DND-41 (cell line): ENCODE data around the gene MRPL34.

ENCODE experiments used
- ATAC-seq: fragments of 200-7000 bp; cut with Tn5 transposase; 3 replicates; pipeline ENCODE4 v1.9.1; 2021; ENCODE audit warnings: low read depth; ENCODE audit not compliant: insufficient read depth
- DNase-seq: peaks from one replicate; pipeline ENCODE4 v3.0.0-alpha.2; 2020
- H2AFZ ChIP-seq: 2 replicates; pipeline ENCODE4 v1.6.0; 2012; ENCODE audit warnings: low read depth, low read length
- H3K27ac ChIP-seq: 2 replicates; pipeline ENCODE4 v1.5.1; 2012; ENCODE audit warnings: low read length, inconsistent platforms
- H3K27me3 ChIP-seq: fragments of 200-600 bp; sonication (generic); 2 replicates; pipeline ENCODE4 v1.6.0; 2012; ENCODE audit warnings: low read length, mild to moderate bottlenecking, inconsistent platforms; ENCODE audit not compliant: insufficient read depth, poor library complexity
- H3K36me3 ChIP-seq: 2 replicates; pipeline ENCODE4 v1.5.1; 2012; ENCODE audit warnings: low read length, inconsistent platforms; ENCODE audit not compliant: insufficient read depth
- H3K4me1 ChIP-seq: 2 replicates; pipeline ENCODE4 v1.5.1; 2012; ENCODE audit warnings: mild to moderate bottlenecking, low read length; ENCODE audit not compliant: insufficient read depth
- H3K4me2 ChIP-seq: 2 replicates; pipeline ENCODE4 v1.6.0; 2012; ENCODE audit warnings: mild to moderate bottlenecking, moderate library complexity, low read length, inconsistent platforms; ENCODE audit not compliant: insufficient read depth
- H3K4me3 ChIP-seq, 2 experiments: fragments of 200-600 bp in 1 of 2; shearing (Covaris generic) in 1 of 2; 2 replicates each; pipeline ENCODE4 v1.5.1; 2012 to 2016; ENCODE audit warnings: inconsistent platforms in 2 of 2, low read length in 2 of 2, mild to moderate bottlenecking in 2 of 2, low read depth in 1 of 2, moderate library complexity in 1 of 2
- H3K79me2 ChIP-seq: 2 replicates; pipeline ENCODE4 v1.6.0; 2012; ENCODE audit warnings: low read length, inconsistent platforms; ENCODE audit not compliant: insufficient read depth
- H3K9ac ChIP-seq: 2 replicates; pipeline ENCODE4 v1.6.0; 2012; ENCODE audit warnings: low read depth, mild to moderate bottlenecking, inconsistent platforms, low read length, moderate library complexity
- H3K9me3 ChIP-seq: 2 replicates; pipeline ENCODE4 v1.5.1; 2012; ENCODE audit warnings: low read length, moderate library complexity, mild to moderate bottlenecking, inconsistent platforms; ENCODE audit not compliant: insufficient read depth, severe bottlenecking
- H4K20me1 ChIP-seq: 2 replicates; pipeline ENCODE4 v1.6.0; 2012; ENCODE audit warnings: low read length; ENCODE audit not compliant: insufficient read depth
- CTCF ChIP-seq: IDR thresholded peaks from 2 replicates; pipeline ENCODE4 v1.5.1; 2012; ENCODE audit warnings: borderline replicate concordance, low read length, moderate library complexity, mild to moderate bottlenecking; ENCODE audit not compliant: poor library complexity, severe bottlenecking; ENCODE audit errors: extremely low read depth
- EZH2 ChIP-seq: IDR thresholded peaks from 3 replicates; pipeline ENCODE4 v1.6.1; 2012; ENCODE audit warnings: borderline replicate concordance, low read depth, mild to moderate bottlenecking, moderate library complexity, low read length, inconsistent platforms; ENCODE audit not compliant: severe bottlenecking

The MRPL34 gene

DNA sequence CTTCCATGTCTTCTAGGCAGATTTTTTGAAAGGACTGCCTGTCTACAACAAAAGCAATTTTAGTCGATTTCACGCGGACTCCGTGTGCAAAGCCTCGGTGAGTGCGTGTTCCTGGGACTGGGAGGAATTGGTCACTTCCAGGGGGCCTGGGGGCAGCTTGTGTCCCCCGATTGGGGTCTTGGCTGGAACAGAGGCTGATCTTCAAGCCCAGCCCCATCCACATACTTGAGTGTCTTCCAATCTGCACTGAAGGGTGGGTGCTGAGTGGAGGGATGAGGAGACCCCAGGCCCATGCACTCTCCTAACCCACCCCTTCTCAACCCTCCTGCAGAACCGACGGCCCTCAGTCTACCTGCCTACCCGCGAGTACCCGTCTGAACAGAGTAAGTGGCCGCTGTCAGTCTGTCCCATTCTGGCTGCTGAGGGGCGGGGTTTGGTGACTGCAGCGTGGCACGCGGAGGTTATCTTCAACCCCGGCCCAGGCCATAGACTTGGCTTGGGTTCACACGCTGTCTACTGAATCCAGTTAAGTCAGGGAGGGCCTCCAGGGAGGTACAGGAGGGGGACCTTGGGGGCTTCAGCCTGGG lies 8.4 kb downstream of the MRPL34 start:
- DNase-seq (no peak), ATAC-seq (no peak)
- Histone ChIP-seq H2AFZ (no peak overlapping the region), H3K9me3 (no peaks in the 10 kb centered on the region), H3K27me3 (no peaks in the 10 kb centered on the region), H3K4me1 (peaks cover 26% of the 10 kb centered on the region), H3K27ac (no peak overlapping the region), H3K79me2 (peaks cover 45% of the 10 kb centered on the region), H3K4me2 (no peak overlapping the region), H3K36me3 (peaks cover 53% of the 10 kb centered on the region), H3K9ac (no peak overlapping the region), H3K4me3 (no peak overlapping the region), H4K20me1 (peaks cover 47% of the 10 kb centered on the region)
- no peak for TF ChIP-seq EZH2
- no peak for TF ChIP-seq CTCF

DNA sequence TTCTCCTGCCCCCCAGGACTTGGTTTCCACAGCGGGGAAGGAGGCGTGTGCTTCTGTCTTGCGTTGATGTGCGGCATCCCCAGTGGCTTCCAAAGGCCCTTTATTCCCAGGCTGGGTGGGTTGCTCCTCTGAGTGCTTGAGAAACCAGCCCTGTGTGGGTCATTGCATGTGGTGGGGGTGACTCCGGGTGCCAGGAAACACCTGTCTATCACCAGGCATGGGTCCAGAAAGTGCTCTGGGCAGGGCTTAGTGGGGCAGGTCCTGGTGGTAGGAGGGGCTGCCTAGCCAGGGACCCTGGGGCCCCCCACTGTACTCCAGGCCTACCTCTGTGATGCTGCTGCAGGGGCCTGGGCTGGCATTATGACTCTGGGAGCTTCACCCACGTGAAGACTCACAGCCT lies 13.3 kb downstream of the MRPL34 start:
- H3K4me3 ChIP-seq = no peak overlapping the region
- DNase-seq = no peak
- TF ChIP-seq EZH2 (no peak), CTCF (no peak)
- ATAC-seq = no peak
- peaks cover 59% of the 10 kb centered on the region for H3K36me3 ChIP-seq
- peaks cover 14% of the 10 kb centered on the region for H4K20me1 ChIP-seq
- no peaks in the 10 kb centered on the region for H3K27me3 ChIP-seq
- H3K4me1 ChIP-seq = no peaks in the 10 kb centered on the region
- peaks cover 2% of the 10 kb centered on the region for H3K79me2 ChIP-seq
- H3K9me3 ChIP-seq = no peaks in the 10 kb centered on the region
- no peak overlapping the region; the same call in 1 of the 2 replicates for H3K9ac ChIP-seq
- no peak overlapping the region for H2AFZ ChIP-seq
- no peak overlapping the region for H3K4me2 ChIP-seq
- no peak overlapping the region for H3K27ac ChIP-seq

DNA sequence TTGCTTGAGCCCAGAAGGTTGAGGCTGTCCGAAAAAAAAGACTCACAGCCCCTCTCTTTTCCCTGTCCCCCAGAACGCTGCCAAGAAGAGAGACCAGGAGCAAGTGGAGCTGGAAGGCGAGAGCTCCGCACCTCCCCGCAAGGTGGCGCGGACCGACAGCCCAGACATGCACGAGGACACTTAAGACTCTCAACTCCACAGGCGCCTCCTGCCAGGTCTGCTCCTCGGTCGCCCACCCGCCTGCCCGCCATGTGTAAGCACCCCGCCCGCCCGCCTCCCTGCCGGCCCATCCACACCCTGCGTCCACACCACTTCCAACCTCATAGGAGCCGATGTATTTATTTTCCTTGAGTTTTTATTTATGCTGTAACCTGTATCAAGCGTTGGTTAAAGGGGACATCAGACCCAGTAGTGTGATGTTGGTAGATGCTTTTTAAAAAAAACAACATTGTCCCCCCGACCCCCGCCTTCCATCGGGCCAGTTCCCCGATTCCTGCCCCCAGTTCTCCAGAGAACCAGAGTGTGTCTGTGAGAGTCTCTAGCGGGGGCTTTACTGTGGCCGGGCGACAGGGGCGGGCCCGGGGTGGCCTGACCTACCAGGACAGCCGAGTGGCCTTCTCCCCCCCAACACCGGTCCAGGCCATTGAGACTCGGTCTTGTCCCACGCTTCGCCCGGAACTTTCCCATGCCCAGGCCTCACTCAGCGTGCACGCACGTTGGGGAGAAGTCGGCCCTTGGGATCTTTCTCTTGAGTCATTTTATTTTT lies 14.0 kb downstream of the MRPL34 start:
- TF ChIP-seq EZH2 = no peak
- no peak for TF ChIP-seq CTCF
- H4K20me1 ChIP-seq = peaks cover 11% of the 10 kb centered on the region
- no peaks in the 10 kb centered on the region for H3K27me3 ChIP-seq
- no peaks in the 10 kb centered on the region for H3K4me1 ChIP-seq
- H3K4me3 ChIP-seq = no peak overlapping the region
- no peaks in the 10 kb centered on the region for H3K79me2 ChIP-seq
- H3K4me2 ChIP-seq = no peak overlapping the region
- H2AFZ ChIP-seq = no peak overlapping the region
- H3K9ac ChIP-seq = no peak overlapping the region
- DNase-seq (no peak), ATAC-seq (no peak)
- peaks cover 52% of the 10 kb centered on the region for H3K36me3 ChIP-seq
- no peak overlapping the region for H3K27ac ChIP-seq
- no peaks in the 10 kb centered on the region for H3K9me3 ChIP-seq
